HG03280 (cell line): ENCODE data around the gene SYNGR2.
A peak's percentile ranks its signal among the peaks of the same experiment; 100 is the strongest.

Experiments used
- ATAC-seq: cut with Tn5 transposase; IDR thresholded peaks from one replicate; pipeline ENCODE4 v1.9.1; 2021; ENCODE audit warnings: mild to moderate bottlenecking, moderate library complexity; ENCODE audit not compliant: unreplicated experiment

Gene SYNGR2

DNA sequence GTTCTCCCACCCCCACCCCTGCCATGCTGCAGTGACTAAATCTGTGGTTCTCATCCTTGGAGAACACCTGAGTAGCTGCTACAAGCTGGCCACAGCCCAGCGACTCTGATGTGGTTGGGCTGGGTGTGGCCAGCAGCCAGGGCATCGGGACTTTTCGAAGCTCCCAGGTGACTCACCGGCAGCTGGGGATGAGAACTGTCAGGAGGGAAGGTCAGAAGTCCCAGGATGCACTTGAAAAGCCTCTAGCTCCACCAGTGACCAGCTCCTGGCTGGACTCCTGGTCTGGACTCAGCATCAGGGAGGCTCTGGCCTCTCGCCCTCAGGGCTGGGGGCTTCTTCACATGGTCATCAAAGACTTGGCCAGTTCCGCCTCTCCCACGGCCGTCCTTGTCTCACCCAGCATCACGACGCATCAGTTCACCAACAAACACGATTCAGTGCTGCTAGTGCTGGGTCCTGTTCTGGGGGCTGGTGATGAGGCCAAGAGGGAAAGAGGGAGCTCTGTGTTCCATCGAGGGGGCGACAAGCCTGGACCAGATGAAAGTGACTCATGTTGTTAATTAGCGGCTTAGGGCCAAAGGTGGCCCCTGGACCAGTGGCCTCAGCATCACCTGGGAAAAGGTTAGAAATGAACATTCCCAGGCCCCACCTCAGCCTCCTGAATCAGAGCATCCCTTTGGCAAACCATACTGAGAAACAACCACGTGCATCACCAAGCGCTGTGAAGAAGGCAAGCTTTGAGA, 26.1 kb upstream of the SYNGR2 start:
- no peak for ATAC-seq

DNA sequence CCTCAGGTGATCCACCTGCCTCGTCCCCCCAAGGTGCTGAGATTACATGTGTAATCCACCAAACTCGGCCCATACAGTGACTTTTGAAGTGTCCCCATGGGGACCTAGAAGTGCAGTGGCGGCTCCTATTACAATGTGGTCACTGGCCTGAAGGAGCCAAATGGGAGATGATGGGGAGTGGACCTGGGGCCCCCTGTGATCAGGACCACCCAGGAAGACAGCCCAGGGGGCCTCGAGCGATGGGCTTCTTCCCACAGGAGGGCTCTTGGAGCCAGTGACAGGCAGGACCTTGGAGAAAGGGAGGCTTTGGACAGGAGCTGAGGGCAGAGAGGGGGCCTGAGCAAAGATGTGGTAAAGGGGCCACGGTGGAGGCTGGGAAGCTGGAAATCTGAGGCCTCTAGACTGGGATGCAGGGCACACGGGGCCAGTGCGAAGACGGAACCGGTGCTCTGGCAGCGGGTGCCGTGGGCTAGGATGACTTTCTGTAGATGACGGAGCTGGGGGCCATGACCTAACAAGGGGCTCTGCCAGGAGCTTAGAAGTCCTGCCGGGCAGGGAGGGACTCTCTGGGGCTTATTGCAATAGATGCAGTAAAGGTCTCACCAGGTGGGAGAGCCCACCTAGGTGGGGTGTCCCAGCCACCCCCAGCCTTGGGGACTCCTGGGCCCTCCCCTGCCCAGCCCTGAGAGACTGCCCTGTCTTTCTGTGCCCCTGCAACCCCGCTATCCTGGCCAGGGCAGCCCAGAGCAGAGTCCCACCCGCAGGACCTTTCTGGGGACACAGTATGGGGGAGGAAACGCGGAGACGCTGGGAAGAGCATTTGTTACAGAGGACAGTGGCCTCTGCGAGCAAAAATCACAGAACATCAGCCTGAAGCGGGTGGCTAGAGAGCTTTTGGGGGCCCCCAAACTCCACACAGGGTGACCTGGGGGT, 24.9 kb upstream of the SYNGR2 start:
- ATAC-seq, result no peak

DNA sequence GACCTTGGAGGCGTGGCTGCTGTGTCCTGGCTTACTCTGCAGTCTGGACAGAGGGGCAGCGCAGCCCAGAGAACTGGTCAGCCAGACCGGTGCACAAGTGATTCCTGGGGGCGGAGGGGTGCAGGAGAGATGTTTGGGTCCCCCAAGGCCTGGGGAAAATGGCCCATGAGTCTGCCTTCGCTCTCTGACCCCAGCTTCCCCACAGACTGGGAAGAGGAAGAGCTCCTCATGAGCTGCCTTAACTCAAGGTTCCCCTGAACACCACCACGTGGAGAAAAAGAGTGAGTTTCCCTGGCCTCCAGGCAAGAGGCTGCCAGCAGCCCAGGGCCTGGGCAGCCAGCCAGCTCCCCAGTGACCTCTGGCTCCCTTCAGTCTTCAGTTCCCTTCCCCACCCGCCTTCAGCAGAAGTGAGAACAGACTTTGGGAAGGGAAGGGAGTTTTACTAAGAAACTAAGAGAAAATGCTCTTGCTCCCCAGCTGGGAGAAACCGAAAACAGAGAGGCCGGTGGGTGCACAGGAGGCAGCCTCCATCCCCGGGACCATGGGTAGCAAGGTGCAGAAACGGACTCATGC, 24.1 kb upstream of the SYNGR2 start:
- no peak for ATAC-seq

DNA sequence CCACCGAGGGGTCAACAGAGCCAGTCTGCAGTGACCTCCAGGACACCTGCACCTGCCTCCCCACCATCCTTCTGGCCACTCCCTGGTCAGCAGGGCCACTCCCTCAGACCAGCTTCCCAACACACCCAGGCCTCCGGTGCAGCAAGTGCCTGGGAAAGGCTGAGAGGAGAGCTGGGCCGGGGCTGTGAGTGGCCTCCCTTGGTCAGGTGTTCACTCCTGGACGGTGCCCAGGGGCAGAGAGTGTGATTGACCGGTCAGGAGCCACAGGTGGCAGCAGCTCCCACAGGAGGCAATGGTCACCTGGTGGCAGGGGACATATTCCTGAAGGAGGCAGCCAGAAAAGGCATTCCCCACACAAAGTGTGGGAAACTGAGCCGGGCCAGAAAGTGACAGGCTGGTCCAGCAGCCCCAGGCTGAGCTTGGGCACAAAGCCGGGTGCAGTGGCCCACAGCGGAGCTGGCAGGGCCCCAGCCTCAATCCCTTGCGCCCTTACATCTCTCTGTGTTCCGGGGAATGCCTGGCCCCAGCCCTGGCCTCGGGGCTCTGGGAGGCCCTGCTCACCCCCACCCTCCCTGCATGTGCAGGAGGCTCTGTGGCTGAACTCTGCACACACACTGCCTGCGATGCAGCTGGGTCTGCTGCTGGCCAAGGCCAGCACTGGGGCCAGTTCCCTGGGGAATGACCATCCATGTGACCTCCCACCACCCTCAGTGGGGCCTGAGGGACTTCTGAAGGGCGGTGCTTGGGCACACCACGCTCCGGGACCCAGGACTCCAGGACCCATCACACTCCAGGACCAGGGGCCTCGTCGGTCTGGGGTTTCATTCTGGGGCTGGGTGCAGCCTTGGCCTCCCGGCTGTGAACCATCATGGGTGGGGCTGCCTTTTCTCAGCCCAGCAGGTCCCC, 23.4 kb upstream of the SYNGR2 start:
- ATAC-seq, result no peak

DNA sequence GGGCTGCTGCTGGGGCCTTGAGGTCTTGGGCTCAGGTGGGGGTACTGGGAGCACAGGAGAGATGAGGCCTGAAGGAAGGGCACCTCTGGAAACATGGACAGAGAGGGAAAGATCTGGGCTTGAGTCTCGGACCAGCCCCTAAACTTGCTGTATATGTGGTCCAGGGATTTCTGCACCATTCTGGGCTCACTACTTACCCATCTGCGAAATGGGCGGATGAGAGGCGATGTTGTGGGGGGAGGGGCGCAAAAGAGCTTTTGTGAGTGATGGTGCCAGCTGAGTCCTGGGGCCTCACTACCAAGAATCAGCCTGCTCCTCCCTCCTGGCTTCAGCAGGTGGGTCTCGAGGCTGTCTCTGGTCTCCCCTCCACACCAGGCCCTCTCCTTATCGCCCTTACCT, 21.9 kb upstream of the SYNGR2 start:
- ATAC-seq, result no peak

DNA sequence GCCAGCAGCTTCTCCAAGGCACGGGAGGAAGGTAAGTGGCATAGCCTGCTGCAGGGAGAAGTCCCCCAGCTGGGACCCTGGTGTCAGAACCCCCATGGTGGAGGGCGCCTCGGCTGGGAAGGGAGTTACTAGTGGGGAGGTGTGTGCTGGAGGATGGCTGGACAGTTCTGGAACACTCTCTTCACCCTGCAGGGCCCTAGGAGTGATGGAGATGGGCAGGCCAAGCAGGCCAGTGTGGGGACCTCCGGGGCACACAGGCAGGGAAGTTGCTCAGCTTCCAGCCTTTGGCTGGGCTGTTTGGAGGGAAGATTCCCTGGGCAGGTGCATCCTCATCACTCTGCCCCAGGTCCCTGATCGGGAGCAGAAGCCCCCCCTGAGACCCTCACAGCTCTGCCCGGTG, 21.5 kb upstream of the SYNGR2 start:
- no peak for ATAC-seq

DNA sequence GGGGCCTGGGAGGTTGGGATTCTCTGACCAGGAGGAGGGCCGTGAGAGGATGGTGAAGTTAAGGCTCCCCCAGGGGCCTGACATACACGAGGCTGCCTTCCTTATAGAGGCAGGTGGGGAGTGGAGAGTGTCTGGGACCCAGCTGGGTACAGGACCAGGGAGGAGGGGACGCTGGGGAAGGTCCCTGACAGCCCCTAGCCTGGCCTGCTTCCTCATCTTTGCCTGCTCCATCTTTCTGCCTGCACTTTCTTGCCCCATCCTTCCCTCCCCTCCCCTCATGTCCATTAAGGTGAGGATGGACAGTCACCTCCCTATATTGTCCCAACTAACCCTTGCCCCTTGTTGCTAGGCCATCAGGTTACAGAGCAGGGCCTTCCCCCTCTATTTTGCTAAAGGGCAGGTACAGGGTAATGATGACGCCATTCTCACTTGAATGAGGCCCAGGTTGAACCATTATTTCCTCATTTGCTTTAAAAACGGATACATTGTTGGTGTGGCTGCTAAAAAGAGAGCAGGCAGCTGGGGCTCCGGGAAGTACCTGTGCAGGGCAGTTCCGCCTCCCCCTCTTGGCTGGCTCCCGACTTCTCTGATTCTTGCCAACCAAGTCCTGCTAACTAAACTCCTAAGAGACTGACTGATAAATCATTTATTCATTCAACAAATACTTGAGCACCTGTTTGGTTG, 20.9 kb upstream of the SYNGR2 start:
- ATAC-seq, result peak; percentile 37

DNA sequence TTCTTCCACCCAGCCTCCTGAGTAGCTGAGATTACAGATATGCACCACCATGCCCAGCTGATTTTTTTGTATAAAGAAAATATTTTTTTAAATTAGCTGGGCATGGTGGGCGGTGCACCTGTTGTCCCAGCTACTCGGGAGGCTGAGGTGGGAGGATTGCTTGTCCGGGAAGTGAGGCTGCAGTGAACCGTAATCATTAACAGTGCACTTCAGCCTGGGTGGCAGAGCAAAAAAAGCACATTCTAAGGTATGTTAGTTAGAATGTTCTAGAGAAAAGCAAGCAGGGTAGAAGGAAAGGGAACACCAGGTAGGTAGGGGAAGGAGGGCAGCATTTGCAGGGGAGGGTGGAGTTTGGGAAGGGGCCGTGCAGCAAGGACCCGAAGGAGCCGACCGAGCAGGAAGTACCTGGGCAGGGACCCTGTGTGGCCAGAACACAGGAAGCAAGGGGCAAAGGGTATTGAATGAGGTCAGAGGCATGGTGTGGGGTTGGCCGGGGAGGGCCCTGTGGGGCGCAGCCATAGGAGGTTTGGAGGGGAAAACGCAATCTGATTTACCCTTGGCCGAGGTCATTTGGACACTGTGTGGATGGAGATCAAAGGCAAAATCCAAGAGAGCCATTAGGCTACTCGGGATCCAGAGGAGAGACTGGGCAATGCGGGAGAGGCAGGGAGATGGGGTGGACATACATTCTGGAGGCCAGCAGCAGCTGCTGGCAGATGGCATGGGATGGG, 19.9 kb upstream of the SYNGR2 start:
- ATAC-seq, result no peak

DNA sequence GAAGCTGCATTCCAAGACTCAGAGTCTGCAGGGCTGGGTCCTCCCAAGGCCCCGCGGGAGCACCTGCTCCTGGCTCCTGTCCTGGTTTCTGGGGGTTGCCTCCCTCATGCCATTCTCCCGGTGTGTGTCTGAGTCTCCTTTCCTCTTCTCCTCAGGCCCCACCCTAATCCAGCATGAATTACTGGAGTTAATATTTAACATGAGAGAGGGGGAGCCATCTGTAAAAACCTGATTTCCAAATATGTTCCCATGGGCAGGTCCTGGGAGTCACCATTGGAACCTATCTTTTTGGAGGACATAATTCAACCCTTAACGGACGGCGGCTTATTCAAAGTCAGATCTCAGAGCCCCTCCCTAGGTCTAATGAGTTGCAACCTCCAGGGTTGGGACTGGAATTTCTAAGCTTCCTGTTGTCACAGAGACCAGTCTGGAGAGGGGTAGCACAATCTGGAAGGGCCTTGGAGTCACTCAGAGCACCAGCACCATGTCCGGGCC, 16.8 kb upstream of the SYNGR2 start:
- no peak for ATAC-seq

DNA sequence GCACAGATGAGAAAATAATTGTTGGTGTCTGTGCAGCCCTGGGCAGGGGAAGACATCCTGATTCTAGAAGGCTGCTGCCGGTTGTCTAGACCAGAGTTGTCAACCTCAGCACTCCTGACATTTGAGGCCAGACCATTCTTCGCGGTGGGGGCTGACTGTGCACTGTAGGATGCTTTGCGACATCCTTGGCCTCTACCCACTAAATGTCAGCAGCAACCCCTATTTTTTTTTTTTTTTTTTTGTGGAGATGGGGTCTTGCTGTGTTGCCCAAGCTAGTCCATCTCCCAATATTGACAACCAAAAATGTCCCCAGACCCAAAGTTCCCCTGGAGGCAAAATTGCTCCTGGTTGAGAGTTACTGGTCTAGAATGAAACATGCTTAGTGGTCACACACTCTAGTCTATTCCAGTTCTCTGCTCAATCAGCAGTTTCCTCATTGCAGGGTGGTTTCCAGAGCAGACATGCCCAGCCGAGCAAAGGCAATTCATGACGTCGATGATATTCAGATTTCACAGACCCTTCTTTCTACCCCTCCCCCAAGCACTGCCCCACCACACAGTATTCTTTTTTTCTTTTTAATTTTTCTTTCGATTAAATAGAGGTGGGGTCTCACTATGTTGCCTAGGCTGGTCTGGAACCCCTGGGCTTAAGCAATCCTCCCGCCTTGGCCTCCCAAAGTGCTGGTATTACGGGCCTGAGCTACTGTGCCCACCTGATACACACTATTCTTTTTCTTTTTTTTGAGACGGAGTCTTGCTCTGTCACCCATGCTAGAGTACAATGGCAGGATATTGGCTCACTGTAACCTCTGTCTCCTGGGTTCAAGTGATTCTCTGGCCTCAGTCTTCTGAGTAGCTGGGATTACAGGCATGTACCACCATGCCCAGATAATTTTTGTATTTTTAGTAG, 13.2 kb upstream of the SYNGR2 start:
- peak; percentile 56 for ATAC-seq

DNA sequence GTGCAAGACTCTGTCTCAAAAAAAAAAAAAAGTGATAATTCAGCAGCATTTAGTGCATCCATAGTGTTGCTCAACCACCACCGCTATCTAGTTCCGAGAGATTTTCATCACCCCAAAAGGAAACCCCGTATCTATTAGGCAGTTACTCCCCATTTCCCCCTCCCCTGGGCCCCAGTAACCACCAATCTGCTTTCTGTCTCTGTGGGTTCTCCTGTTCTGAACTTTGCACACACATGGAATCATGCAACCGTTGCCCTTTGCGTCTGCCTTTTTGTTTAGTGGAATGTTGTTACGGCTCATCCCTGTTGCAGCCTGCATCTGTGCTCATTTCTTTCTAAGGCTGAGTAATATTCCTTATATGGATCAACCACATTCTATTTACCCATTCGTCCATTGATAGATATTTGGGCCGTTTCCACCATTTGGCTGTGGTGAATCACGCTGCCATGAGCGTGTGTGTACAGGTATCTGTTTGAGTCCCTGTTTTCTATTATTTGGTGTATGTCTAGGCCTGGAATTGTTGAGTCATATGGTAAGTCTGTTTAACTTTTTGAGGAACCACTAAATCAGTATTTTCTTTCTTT, 8.7 kb upstream of the SYNGR2 start:
- ATAC-seq, result peak; percentile 40

DNA sequence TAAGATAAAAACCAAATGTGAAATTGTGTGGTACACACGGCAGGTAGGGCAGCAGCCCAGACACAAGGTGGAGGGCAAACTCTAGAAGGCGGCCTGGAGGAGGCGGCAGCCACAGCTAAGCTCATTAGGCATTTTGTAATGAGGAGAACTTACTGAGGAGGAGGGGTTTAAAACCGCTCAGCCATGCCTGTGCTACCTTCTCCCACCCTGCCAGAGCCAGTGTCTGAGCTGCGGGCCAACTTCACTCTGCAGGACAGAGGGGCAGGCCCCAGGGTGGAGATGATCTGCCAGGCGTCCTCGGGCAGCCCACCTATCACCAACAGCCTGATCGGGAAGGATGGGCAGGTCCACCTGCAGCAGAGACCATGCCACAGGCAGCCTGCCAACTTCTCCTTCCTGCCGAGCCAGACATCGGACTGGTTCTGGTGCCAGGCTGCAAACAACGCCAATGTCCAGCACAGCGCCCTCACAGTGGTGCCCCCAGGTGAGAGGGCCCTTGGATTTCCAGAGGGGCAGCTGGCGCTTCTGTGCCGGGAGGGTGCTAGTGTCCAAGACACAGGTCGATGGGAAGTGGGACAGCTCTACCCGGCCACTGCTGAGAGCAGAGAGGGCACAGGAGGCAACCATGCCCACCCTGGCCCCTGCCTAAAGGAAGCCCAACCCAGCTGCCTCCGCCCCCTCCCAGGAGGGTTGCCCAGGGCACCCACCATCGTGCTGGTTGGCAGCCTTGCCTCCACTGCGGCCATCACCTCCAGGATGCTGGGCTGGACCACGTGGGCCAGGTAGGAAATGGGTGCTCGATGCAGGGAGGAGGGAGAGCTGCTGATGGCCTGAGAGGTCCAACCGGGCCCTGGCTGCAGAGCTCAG, 4.3 kb upstream of the SYNGR2 start:
- no peak for ATAC-seq

DNA sequence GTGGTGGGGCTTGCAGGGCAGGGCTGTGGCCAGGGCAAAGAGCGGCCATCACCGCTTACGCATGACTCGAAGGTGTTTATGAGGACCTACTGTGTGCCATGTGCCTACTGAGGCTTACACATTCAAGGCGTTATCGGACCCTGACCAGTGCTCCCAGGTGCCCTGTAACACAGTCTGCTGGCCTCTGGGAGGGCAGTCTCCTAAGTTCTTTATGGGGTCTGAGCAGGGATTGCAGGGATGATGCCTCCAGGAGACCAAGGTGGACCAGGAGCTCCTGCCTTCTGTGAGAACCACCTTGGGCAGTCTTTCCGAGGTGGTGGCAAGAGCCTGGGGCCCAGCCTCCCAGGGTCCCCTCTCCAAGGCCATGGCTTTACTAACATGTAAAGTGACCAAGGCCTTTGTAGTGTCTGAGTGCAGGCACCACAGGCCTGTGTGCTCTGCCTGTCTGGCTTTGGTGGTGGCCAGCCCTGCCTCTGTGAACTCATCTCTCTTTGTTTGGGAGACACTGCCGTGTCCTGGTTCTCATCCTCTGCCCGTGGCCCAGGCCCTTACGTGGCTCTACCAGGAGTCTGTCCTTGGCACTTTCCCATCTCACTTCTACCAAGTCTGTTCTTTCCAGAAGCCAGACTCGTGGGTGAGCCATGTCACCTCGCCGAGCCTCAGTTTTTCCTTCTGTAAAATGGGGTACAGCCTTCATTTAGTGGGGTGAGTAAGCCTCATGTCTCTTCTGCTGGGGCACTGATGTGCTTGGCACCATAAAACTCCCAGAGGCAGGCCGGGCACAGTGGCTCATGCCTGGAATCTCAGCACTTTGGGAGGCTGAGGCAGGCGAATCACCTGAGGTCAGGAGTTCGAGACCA, 3.4 kb upstream of the SYNGR2 start:
- no peak for ATAC-seq

DNA sequence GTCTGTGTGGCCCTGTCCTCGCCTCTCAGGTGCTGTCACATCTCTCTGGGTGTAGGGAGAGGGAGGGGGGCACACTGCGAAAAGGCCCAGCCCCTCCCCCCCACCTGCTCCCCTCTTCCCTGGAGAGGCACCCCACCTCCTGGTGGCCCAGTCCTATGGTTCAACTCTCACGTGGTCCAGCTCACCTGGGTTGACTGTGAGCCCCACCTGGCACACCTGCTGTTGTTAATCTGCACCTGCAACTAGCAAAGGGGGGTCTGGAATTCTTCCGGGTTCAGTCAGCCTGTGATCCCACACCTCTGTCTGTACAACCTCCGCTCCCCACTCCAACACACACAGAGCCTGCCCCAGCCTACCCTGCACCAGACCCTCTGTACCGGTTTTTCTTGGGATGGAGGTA, 2.0 kb upstream of the SYNGR2 start:
- ATAC-seq, result no peak

DNA sequence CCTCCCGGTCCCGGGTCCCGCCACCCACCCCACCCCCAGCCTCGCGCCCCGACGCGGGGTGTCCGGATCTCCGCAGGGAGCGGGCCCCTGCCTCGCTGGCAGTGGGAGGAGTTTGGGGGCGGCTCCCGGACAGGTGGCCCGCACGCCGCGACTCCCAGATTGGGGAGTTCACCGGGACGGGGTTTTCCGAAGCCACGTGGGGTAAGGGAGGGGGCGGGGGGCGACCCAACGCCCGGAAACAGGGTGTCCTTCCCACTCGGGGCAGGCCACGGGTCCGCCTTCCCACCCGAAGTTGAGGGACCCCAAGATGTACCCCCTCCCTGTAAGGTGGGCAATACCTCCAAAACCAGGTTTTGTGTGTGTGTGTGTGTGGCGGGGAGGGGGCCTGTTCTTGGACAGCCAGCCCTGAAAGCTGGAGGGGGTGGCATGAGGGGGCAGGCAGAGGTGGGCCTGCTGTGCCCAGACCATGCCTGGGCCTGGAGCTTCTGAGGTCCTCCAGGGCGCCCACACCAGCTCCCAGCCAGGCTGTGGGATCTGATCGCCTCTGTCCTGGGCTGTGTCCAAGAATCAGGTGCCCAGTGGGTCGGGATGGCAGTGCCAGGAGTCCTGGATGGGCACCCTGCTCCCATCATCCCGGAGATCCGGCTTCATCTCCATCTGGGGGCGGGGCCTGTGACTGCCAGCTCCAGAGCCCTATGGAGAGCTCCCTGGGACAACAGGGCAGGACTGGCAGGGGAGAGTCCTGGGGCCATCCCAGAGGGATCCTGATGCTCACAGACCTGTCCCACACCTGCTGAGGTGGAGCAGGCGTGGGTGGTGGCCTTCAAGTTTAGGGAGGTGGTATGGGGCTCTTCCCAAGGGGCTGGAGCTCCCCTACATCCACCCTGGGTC, 767 bp downstream of the SYNGR2 start:
- ATAC-seq, result peak; percentile 15
